Keratinocyte (primary cell): ENCODE measurements around the gene ELF1. TPM values are rescaled to one million over a fixed set of nuclear protein-coding genes. Genes with fewer than 3 reads are reported as not detected.
"Not testable (repeated sequence)": the region's sequence is repeated elsewhere in the genome, so short reads cannot be mapped to it uniquely, and the experiment has no call there.

Source experiments
- DNase-seq: peaks from one replicate; pipeline ENCODE4 v3.0.0-alpha.2; 2011; ENCODE audit warnings: low read depth, missing footprints, low spot score
- FAIRE-seq: peaks from 2 replicates; lab custom pipeline; 2011; peaks lifted over from hg19 to GRCh38; lab: Jason Lieb, UNC
- H2AFZ ChIP-seq: 2 replicates; pipeline ENCODE4 v1.6.0; 2012; ENCODE audit warnings: low read length, control low read depth, inconsistent platforms; ENCODE audit not compliant: control insufficient read depth
- H3K27ac ChIP-seq: 2 replicates; pipeline ENCODE4 v1.5.1; 2011; ENCODE audit warnings: low read length; ENCODE audit not compliant: control insufficient read depth, insufficient read depth
- H3K27me3 ChIP-seq: 3 replicates; pipeline ENCODE4 v1.6.0; 2011; ENCODE audit warnings: low read length; ENCODE audit not compliant: control insufficient read depth, insufficient read depth; ENCODE audit errors: extremely low read depth
- H3K36me3 ChIP-seq, 2 experiments: 2 replicates in 1 of 2; 3 replicates in 1 of 2; pipeline ENCODE4 v1.5.1; 2011; ENCODE audit warnings: low read length in 2 of 2, mild to moderate bottlenecking in 1 of 2; ENCODE audit not compliant: control insufficient read depth in 2 of 2, insufficient read depth in 2 of 2; ENCODE audit errors: extremely low read depth in 1 of 2
- H3K4me1 ChIP-seq: 3 replicates; pipeline ENCODE4 v1.5.1; 2011; ENCODE audit warnings: low read length; ENCODE audit not compliant: control insufficient read depth, insufficient read depth; ENCODE audit errors: extremely low read depth
- H3K4me2 ChIP-seq: 3 replicates; pipeline ENCODE4 v1.6.0; 2011; ENCODE audit warnings: low read depth, low read length; ENCODE audit not compliant: control insufficient read depth, insufficient read depth; ENCODE audit errors: extremely low read depth
- H3K4me3 ChIP-seq, 3 experiments: fragments of 200-600 bp in 1 of 3; sonication (generic) in 1 of 3; 2 replicates in 2 of 3; 3 replicates in 1 of 3; pipeline ENCODE4 v1.5.1; 2011 to 2016; ENCODE audit warnings: low read length in 3 of 3, mild to moderate bottlenecking in 3 of 3, control low read depth in 2 of 3, inconsistent platforms in 1 of 3, low read depth in 1 of 3, mixed read lengths in 1 of 3, mixed run types in 1 of 3, moderate library complexity in 1 of 3; ENCODE audit not compliant: control insufficient read depth in 2 of 3, insufficient read depth in 2 of 3; ENCODE audit errors: extremely low read depth in 1 of 3
- H3K79me2 ChIP-seq: 2 replicates; pipeline ENCODE4 v1.6.0; 2012; ENCODE audit warnings: low read length; ENCODE audit not compliant: control insufficient read depth, insufficient read depth
- H3K9ac ChIP-seq: 3 replicates; pipeline ENCODE4 v1.6.0; 2011; ENCODE audit warnings: low read length; ENCODE audit not compliant: control insufficient read depth, insufficient read depth; ENCODE audit errors: extremely low read depth
- H3K9me1 ChIP-seq: 3 replicates; pipeline ENCODE4 v1.6.0; 2011; ENCODE audit warnings: low read length; ENCODE audit not compliant: control insufficient read depth, insufficient read depth; ENCODE audit errors: extremely low read depth
- H3K9me3 ChIP-seq: 2 replicates; pipeline ENCODE4 v1.5.1; 2012; ENCODE audit warnings: low read depth, low read length; ENCODE audit not compliant: control insufficient read depth
- H4K20me1 ChIP-seq: 3 replicates; pipeline ENCODE4 v1.6.0; 2011; ENCODE audit warnings: low read length; ENCODE audit not compliant: control insufficient read depth, insufficient read depth; ENCODE audit errors: extremely low read depth
- CTCF ChIP-seq, 3 experiments: IDR thresholded peaks in 1 of 3; conservative IDR thresholded peaks in 1 of 3; optimal IDR thresholded peaks in 1 of 3; 2 replicates in 2 of 3; 3 replicates in 1 of 3; pipeline versions ENCODE3 to v1.5.1; 2011; ENCODE audit warnings: low read length in 3 of 3, mild to moderate bottlenecking in 3 of 3, moderate library complexity in 2 of 3, control low read depth in 1 of 3, inconsistent platforms in 1 of 3; ENCODE audit not compliant: insufficient read depth in 2 of 3; ENCODE audit errors: extremely low read depth in 1 of 3
- EZH2 ChIP-seq: IDR thresholded peaks from one replicate; pipeline ENCODE4 v1.6.1; 2012; ENCODE audit warnings: inconsistent platforms, mild to moderate bottlenecking, low read length, moderate library complexity
- dilution Hi-C: fragments of 300-500 bp; cut with MboI; formaldehyde crosslinking; loops from one replicate; pipeline ENCODE4 v1.7.0; 2020; ENCODE audit warnings: low sequenced_read_pairs; ENCODE audit not compliant: extremely low pct_ligation_motif_present
- polyA plus RNA-seq, 5 experiments: library from polyadenylated mRNA; depleted of rRNA in 3 of 5; stranded (reverse) in 3 of 5; stranded (forward) in 1 of 5; unstranded in 1 of 5; fragments of >200 nt; gene quantifications; 1 replicate in 1 of 5; 2 replicates in 3 of 5; 3 replicates in 1 of 5; pipeline versions ENCODE4 v1.2.1 to v1.2.3, GENCODE V29; 2011 to 2012; ENCODE audit warnings: missing spikeins in 2 of 5, low read depth in 1 of 5, low replicate concordance in 1 of 5

ELF1 gene
- polyA plus RNA-seq, 1 donor (not counting 4 experiments of a cell fraction or from before 2014, with no cell fraction given), result 57.6 TPM

GRCh38 chr13:40908546-40908945 is 110.6 kb downstream of the ELF1 start:
- no peak for FAIRE-seq
- DNase-seq, result no peak

GRCh38 chr13:40901032-40901431 is 118.1 kb downstream of the ELF1 start:
- H3K4me1 ChIP-seq, H3K36me3 ChIP-seq, H3K9me3 ChIP-seq, dilution Hi-C loops, H3K9ac ChIP-seq, H3K27me3 ChIP-seq, H3K4me2 ChIP-seq, FAIRE-seq, H4K20me1 ChIP-seq, H3K27ac ChIP-seq, H2AFZ ChIP-seq, H3K79me2 ChIP-seq, H3K9me1 ChIP-seq, DNase-seq, H3K4me3 ChIP-seq: not testable (repeated sequence)

More at GRCh38 chr13:40908546-40908945, 110.6 kb downstream of the ELF1 start:
- Histone ChIP-seq H4K20me1 (no peaks in the 10 kb centered on the region), H3K4me2 (no peak overlapping the region), H3K9me1 (no peaks in the 10 kb centered on the region), H3K36me3 (no peaks in the 10 kb centered on the region), H3K9ac (no peak overlapping the region), H3K79me2 (no peaks in the 10 kb centered on the region), H3K4me1 (no peaks in the 10 kb centered on the region), H3K27me3 (no peaks in the 10 kb centered on the region), H3K9me3 (no peaks in the 10 kb centered on the region), H3K27ac (no peak overlapping the region), H2AFZ (no peak overlapping the region), H3K4me3 (no peak overlapping the region)
- TF ChIP-seq CTCF (optimal IDR thresholded peaks at IDR 0.05 in 1 of 3, IDR thresholded peaks at IDR 0.05 in 1 of 3, conservative IDR thresholded peaks at IDR 0.05 in 1 of 3; ENCODE audit: extremely low read depth in 1 of 3, insufficient read depth in 2 of 3, low read length in 3 of 3) (no peak), EZH2 (no peak)
- dilution Hi-C loops, result no loop called here

GRCh38 chr13:40900568-40900967 is 118.5 kb downstream of the ELF1 start:
- H3K4me3 ChIP-seq, H3K36me3 ChIP-seq, H4K20me1 ChIP-seq, DNase-seq, H3K27me3 ChIP-seq, H3K9ac ChIP-seq, H3K27ac ChIP-seq, H3K9me1 ChIP-seq, dilution Hi-C loops, H3K9me3 ChIP-seq, FAIRE-seq, H3K79me2 ChIP-seq, H3K4me2 ChIP-seq, H3K4me1 ChIP-seq, H2AFZ ChIP-seq: not testable (repeated sequence)
